SJSA1 (cell line): ENCODE data around the gene DYNLRB1. TPM values are rescaled to one million over a fixed set of nuclear protein-coding genes. Genes with fewer than 3 reads are reported as not detected.
A peak's percentile ranks its signal among the peaks of the same experiment; 100 is the strongest.
"Not testable (repeated sequence)": the region's sequence is repeated elsewhere in the genome, so short reads cannot be mapped to it uniquely, and the experiment has no call there.

ENCODE experiments used
- DNase-seq, 2 experiments: peaks; one replicate each; pipeline ENCODE4 v3.0.0-alpha.2; 2015 to 2020; ENCODE audit warnings: low spot score in 2 of 2, low read depth in 1 of 2
- H3K27ac ChIP-seq: fragments of 250-450 bp; sonication (Bioruptor Pico); 2 replicates; pipeline ENCODE4 v1.5.1; 2020; ENCODE audit warnings: mild to moderate bottlenecking, moderate library complexity
- H3K27me3 ChIP-seq: fragments of 250-450 bp; sonication (Bioruptor Pico); replicated peaks from 2 replicates; pipeline ENCODE4 v1.5.1; 2020; ENCODE audit warnings: mild to moderate bottlenecking, moderate library complexity
- H3K36me3 ChIP-seq: fragments of 250-450 bp; sonication (Bioruptor Pico); 2 replicates; pipeline ENCODE4 v1.5.1; 2020; ENCODE audit warnings: mild to moderate bottlenecking
- H3K4me1 ChIP-seq: fragments of 250-450 bp; sonication (Bioruptor Pico); replicated peaks from 2 replicates; pipeline ENCODE4 v1.6.1; 2021; ENCODE audit warnings: mild to moderate bottlenecking
- H3K4me3 ChIP-seq: fragments of 250-450 bp; sonication (Bioruptor Pico); 2 replicates; pipeline ENCODE4 v1.5.1; 2020; ENCODE audit warnings: mild to moderate bottlenecking
- H3K9me3 ChIP-seq: fragments of 250-450 bp; sonication (Bioruptor Pico); replicated peaks from 2 replicates; pipeline ENCODE4 v1.5.1; 2020; ENCODE audit warnings: mild to moderate bottlenecking
- total RNA-seq: library from RNA; depleted of rRNA; stranded (reverse); fragments of >200 nt; shearing (Covaris generic); gene quantifications from 2 replicates; pipeline ENCODE4 v1.2.3, GENCODE V29; 2014; rRNA removed

DYNLRB1 gene
- 147 and 190 TPM in 2 replicates for total RNA-seq

GRCh38 chr20:34516247-34517113 is at the start of gene DYNLRB1:
TSS of gene DYNLRB1 (plus strand) at chr20:34516422. CDS start at chr20:34516459, 37 bp downstream.
- DNase-seq, result peak; percentile 97
- Histone ChIP-seq H3K36me3 (peaks cover 35% of the 10 kb centered on the region), H3K27me3 (no peaks in the 10 kb centered on the region), H3K4me1 (peaks cover 10% of the 10 kb centered on the region; the same call in 1 of the 2 replicates), H3K27ac (peak within 1 kb of the TSS; percentile 89), H3K4me3 (peak within 1 kb of the TSS; percentile 79), H3K9me3 (no peaks in the 10 kb centered on the region)

GRCh38 chr20:34468951-34469350 is 47.3 kb upstream of the DYNLRB1 start:
- no peak for DNase-seq
- H3K36me3 ChIP-seq, result peaks cover 74% of the 10 kb centered on the region

GRCh38 chr20:34472246-34472925 is 43.8 kb upstream of the DYNLRB1 start:
- Histone ChIP-seq H3K27ac (no peak overlapping the region), H3K27me3 (no peaks in the 10 kb centered on the region), H3K4me3 (no peak overlapping the region), H3K36me3 (peaks cover 68% of the 10 kb centered on the region), H3K4me1 (peaks cover 14% of the 10 kb centered on the region), H3K9me3 (no peaks in the 10 kb centered on the region)
- DNase-seq, result no peak

More at GRCh38 chr20:34468951-34469350, 47.3 kb upstream of the DYNLRB1 start:
- Histone ChIP-seq H3K27ac (no peak overlapping the region), H3K9me3 (no peaks in the 10 kb centered on the region), H3K4me3 (no peak overlapping the region), H3K27me3 (no peaks in the 10 kb centered on the region), H3K4me1 (peaks cover 6% of the 10 kb centered on the region)

GRCh38 chr20:34473262-34473883 is 42.8 kb upstream of the DYNLRB1 start:
- Histone ChIP-seq H3K9me3 (no peaks in the 10 kb centered on the region), H3K27ac (no peak overlapping the region), H3K27me3 (no peaks in the 10 kb centered on the region), H3K36me3 (peaks cover 69% of the 10 kb centered on the region), H3K4me1 (peaks cover 14% of the 10 kb centered on the region), H3K4me3 (no peak overlapping the region)
- peak in 1 of 2 experiments; percentile 59 for DNase-seq

- H3K4me3 ChIP-seq, result no peak overlapping the region
- peaks cover 77% of the 10 kb centered on the region for H3K36me3 ChIP-seq
- H3K4me1 ChIP-seq, result peaks cover 14% of the 10 kb centered on the region
- no peaks in the 10 kb centered on the region for H3K9me3 ChIP-seq
- DNase-seq, result peak; percentile 53 to 60
- H3K27me3 ChIP-seq, result no peaks in the 10 kb centered on the region
- H3K27ac ChIP-seq, result no peak overlapping the region
Measured at GRCh38 chr20:34475979-34476736, 40.1 kb upstream of the DYNLRB1 start.

GRCh38 chr20:34479627-34480026 is 36.6 kb upstream of the DYNLRB1 start:
- Histone ChIP-seq H3K36me3 (peaks cover 84% of the 10 kb centered on the region), H3K27ac (no peak overlapping the region), H3K4me3 (no peak overlapping the region), H3K9me3 (peaks cover 3% of the 10 kb centered on the region; the same call in 1 of the 2 replicates), H3K4me1 (peaks cover 7% of the 10 kb centered on the region), H3K27me3 (no peaks in the 10 kb centered on the region)
- DNase-seq, result no peak

GRCh38 chr20:34482154-34482553 is 34.1 kb upstream of the DYNLRB1 start:
- not testable (repeated sequence) for H3K4me3 ChIP-seq, H3K9me3 ChIP-seq, H3K27me3 ChIP-seq, H3K27ac ChIP-seq, H3K4me1 ChIP-seq, DNase-seq
- H3K36me3 ChIP-seq, result peaks cover 82% of the 10 kb centered on the region

GRCh38 chr20:34483585-34484220 is 32.5 kb upstream of the DYNLRB1 start:
- not testable (repeated sequence) for H3K27ac ChIP-seq, DNase-seq, H3K9me3 ChIP-seq, H3K4me1 ChIP-seq, H3K27me3 ChIP-seq, H3K4me3 ChIP-seq
- H3K36me3 ChIP-seq, result peaks cover 79% of the 10 kb centered on the region

- no peak overlapping the region for H3K27ac ChIP-seq
- H3K27me3 ChIP-seq, result no peaks in the 10 kb centered on the region
- H3K4me3 ChIP-seq, result no peak overlapping the region
- DNase-seq, result no peak
- H3K9me3 ChIP-seq, result peaks cover 3% of the 10 kb centered on the region; the same call in 1 of the 2 replicates
- no peaks in the 10 kb centered on the region for H3K4me1 ChIP-seq
- peaks cover 76% of the 10 kb centered on the region for H3K36me3 ChIP-seq
Measured at GRCh38 chr20:34485068-34485634, 31.1 kb upstream of the DYNLRB1 start.

- H3K36me3 ChIP-seq, result peaks cover 83% of the 10 kb centered on the region
- no peaks in the 10 kb centered on the region for H3K4me1 ChIP-seq
Measured at GRCh38 chr20:34491226-34491931, 24.8 kb upstream of the DYNLRB1 start.

GRCh38 chr20:34491932-34492509 is 24.2 kb upstream of the DYNLRB1 start:
- Histone ChIP-seq H3K4me1 (no peaks in the 10 kb centered on the region), H3K27ac (no peak overlapping the region), H3K36me3 (peaks cover 85% of the 10 kb centered on the region), H3K27me3 (no peaks in the 10 kb centered on the region), H3K4me3 (no peak overlapping the region), H3K9me3 (no peaks in the 10 kb centered on the region)
- DNase-seq, result no peak

More at GRCh38 chr20:34491226-34491931, 24.8 kb upstream of the DYNLRB1 start:
- no peak for DNase-seq
- H3K9me3 ChIP-seq, result no peaks in the 10 kb centered on the region
- no peak overlapping the region for H3K4me3 ChIP-seq
- H3K27me3 ChIP-seq, result no peaks in the 10 kb centered on the region
- H3K27ac ChIP-seq, result no peak overlapping the region

GRCh38 chr20:34493646-34494045 is 22.6 kb upstream of the DYNLRB1 start:
- DNase-seq, result no peak
- Histone ChIP-seq H3K4me1 (no peaks in the 10 kb centered on the region), H3K27me3 (no peaks in the 10 kb centered on the region), H3K4me3 (no peak overlapping the region), H3K9me3 (no peaks in the 10 kb centered on the region), H3K36me3 (peaks cover 89% of the 10 kb centered on the region), H3K27ac (no peak overlapping the region)
